Fibroblast of skin of left biceps (primary cell): Measurements from ENCODE around the gene FNDC3B.

Source experiments
- DNase-seq, 2 experiments: peaks; one replicate each; pipeline ENCODE4 v3.0.0-alpha.2; 2013; ENCODE audit warnings: low read depth in 2 of 2

FNDC3B gene

DNA sequence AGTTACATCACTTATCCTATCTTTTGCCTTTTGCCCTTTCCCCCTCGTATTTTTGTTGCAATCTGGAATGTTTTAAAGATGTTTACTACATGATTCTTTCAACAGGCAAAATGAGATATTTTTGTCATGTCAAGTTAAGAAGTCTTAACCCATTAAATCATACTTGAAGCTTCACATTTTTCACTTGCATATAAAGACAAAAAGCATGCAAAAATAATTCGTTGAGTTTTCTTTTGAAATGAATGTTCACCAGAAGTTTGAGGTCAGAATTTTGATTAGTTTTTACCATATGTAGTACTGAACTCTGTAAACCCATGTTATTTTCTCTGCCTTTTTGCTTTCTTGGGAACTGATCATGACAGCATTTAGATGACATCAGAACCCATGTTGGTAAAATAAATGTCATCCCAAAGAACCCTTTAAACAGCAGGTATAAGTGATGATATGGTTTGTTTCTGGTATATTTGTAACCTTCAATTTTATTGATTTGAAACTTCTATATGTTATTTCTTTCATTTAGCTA, 220.4 kb downstream of the FNDC3B start:
- no peak for DNase-seq

DNA sequence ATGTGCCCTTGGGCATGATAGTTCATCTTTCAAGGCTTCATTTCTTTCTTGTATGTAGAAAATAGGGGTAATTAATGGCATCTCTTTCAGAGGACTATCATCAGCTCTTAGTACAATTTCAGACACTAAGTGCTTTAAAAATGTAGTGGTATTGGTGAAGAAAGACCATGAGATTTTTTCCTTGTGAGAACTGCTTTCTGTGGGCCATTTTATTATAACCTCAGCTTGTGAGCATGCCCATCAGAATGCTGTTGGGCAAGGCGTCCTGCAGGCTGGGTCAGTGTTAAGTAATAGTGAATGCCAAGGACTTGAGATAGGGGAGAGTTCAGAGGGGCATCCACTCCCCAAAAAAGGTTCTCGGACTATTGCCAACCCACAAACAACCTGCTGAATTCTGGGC, 221.0 kb downstream of the FNDC3B start:
- DNase-seq: no peak

- DNase-seq: no peak
Measured at GRCh38 chr3:172261054-172261453, 221.7 kb downstream of the FNDC3B start.

- DNase-seq: no peak
Measured at GRCh38 chr3:172262991-172263608, 223.7 kb downstream of the FNDC3B start.

GRCh38 chr3:172263781-172264486, 224.6 kb downstream of the FNDC3B start:
- DNase-seq: no peak

- DNase-seq: no peak
Measured at GRCh38 chr3:172266103-172266502, 226.7 kb downstream of the FNDC3B start.

DNA sequence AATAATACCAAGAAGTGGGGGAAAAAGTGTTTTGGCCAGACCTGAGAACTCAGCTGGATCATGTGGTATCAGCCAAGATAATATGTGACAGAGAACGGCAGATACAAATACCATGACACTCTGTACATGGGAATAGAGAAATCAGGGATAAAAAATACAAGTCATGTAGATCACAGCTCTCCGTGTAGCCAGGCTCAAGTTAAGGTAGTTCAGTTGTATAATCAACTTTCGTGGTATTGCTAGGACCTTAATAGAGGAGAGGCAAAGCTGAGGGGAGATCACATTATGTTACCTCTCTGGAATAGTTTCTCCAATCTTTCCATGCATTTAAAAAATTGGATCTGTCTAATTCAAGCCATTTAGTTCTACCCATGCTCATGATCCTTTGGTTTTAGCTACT, 229.0 kb downstream of the FNDC3B start:
- no peak for DNase-seq

DNA sequence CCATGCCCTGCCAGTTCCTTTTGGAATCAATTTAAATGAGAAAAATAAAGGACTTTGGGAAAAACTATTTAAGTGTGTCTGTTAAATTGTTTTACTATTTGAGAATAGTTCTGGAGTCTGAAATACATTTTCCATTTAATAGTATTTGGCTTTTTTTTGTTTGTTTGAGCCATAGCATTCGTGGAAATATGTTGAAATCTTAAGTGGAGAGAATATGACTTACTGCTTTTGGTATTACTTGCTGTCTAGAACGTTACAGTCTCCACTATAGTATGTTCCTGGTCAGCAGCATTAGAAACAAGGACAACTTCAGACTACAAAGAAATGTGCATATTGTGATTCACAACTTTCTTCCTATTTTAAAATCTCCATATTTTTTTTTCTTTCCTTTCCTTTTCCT, 229.5 kb downstream of the FNDC3B start:
- DNase-seq: no peak

DNA sequence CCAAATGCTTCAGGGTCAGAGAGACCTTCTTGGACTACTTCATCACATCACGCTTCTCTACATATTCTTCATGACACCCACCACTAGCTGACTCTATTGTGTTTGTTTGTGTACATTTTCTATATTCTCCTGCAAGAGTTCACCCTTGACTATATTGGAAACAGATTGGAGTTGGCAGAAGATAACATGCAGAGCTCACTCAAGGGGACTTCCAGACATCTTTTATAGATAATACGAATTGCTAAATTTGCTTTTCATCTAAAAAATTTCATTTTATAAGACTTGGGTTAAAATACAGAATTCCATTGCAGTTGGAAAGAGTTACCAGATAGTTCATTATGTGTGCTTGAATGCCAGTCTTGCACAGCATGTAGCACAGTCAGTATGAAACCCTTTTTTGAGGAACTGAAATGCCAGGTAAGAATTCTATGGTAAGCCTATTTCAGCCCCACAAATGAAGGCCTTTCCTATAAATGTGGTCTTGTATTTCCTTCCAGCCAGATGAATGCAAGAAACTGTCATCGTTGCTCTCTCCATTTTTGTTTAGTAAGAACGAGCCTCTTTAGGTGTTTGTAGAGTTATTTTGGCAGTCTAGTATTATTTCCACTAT, 231.3 kb downstream of the FNDC3B start:
- DNase-seq: no peak

- DNase-seq: no peak
Measured at GRCh38 chr3:172271386-172271976, 232.1 kb downstream of the FNDC3B start.

DNA sequence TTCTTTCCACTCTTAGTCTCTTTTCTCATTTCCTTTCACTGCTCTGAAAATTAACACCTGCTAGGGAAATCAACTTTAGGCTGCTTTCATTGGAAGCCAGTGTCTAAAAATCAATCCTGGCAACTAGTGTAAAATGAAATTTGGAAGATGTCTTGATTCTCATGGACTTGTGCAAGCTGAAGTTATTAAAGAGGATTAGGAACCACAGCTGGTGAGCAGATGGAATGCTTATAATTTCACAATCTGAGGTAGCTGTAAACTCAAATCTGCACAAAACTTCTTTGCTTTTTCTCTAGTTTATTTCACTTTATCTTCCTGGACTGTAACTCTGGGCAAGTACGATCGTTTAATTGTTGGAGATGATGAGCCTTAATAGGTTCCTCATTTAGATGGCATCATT, 233.3 kb downstream of the FNDC3B start:
- peak in 1 of 2 experiments; percentile 51 for DNase-seq

DNA sequence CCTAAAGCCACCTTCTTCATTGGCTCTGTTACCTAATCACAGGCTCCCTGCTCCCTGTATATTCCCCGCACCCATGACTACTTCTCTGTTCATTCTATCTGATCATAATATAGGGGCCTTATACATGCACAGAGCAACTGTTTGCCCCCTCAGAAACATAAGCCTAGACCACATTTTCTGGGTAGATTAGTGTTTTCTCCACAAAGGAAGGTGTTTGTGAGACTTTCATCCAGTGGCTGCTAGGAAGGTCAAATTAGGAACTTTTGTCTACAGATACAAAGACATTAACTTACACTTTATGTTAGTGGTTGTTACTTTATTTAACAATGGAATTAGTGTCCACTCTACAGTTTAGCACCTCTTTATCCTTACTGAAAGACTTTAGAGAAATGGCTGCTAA, 234.0 kb downstream of the FNDC3B start:
- no peak for DNase-seq

DNA sequence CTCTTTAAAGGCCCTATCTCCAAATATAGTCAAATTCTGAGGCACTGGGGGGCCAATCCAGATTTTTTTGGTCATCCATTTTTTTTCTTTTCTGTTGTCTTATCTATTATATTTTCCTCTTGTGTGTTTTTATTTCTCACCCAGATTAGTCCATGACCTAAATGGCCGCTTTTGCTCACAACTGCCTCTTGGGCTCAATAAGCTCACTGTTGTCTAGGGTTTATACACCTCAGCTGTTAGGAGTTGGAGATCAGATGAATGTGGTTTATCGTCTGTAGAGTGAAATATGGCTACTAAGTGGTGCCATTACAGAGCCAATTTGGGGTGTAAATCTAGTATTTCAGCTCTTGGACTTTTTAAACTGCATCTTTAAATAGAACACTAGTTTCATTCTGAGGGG, 235.5 kb downstream of the FNDC3B start:
- no peak for DNase-seq

- no peak for DNase-seq
Measured at GRCh38 chr3:172275586-172275985, 236.2 kb downstream of the FNDC3B start.

DNA sequence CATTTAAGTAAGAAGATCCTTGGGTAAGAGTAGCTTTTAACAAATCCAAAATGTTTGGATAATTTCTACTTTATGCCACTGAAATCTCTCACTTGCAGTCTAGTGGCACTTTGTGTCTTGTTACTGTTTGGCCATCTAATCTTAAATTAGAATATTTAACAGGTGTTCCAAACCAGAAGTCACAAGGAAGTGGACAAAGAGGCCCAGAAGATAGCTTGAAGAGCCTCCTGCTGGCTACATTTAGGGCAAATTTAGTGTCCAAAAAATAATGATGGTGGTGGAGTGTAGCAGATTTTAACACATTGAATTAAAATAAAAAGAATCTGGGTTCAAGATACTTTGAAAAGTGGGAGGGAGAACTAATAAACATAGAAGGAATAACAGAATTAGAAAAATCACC, 236.7 kb downstream of the FNDC3B start:
- DNase-seq: no peak

DNA sequence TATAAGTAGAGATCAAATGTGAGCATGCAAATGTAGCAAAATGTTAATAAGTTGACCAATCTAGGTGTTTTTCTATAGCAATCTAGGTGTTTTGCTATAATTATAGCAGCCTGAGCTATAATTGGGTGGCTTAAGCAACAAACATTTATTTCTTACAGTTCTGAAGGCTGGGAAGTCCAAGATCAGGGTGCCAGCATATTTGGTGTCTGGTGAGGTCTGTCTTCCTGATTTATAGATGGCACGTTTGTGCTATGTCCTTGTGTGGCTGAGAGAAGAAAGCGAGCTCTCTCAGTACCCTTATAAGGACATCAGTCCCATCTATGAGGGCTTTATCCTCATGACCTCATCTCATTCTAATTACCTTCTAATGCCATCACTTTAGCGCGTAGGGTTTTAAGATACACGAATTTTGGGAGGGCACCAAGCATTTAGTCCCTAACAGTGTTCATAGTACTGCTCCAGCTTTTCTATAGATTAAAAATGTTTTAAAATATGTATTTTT, 237.8 kb downstream of the FNDC3B start:
- no peak for DNase-seq

DNA sequence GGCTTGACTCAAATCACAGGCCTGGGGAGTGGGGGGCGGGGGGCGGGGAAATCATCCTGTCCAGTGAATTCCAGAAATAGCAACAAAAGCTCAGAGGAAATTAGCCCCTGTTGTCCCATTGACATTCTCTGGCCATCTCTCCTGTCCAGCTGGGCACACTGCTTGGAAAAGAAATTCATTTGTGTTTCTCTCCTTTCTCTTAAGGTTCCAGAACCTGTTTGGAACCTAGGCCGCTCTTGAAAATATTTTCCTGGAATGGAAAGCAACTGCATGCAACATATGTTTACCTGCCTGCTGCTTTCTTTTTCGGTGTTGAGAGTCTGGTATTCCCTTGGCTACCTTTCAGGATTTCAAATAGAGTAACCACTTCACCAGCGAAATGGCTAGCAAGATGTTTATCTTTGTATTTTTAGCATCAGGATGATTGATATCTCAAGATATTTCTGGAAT, 239.8 kb downstream of the FNDC3B start:
- no peak for DNase-seq

DNA sequence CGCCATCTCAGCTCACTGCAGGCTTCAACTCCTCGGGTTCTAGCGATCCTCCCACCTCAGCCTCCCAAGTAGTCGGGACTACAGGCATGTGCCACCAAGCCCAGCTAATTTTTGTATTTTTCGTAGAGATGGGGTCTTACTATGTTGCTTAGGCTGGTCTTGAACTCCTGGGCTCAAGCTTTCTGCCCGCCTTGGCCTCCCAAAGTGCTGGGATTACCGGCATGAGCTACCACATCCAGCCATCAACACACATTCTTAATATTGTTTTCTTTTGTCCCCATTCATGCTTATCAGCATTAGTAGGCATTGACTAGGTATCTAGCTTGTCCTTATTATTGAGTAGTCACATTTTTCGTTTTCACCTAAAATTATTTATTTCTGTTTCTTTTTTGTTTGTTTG, 240.6 kb downstream of the FNDC3B start:
- DNase-seq: no peak

- DNase-seq: peak; percentile 73 to 84
Measured at GRCh38 chr3:172280406-172281051, 241.2 kb downstream of the FNDC3B start.

GRCh38 chr3:172281884-172282283, 242.5 kb downstream of the FNDC3B start:
- no peak for DNase-seq

DNA sequence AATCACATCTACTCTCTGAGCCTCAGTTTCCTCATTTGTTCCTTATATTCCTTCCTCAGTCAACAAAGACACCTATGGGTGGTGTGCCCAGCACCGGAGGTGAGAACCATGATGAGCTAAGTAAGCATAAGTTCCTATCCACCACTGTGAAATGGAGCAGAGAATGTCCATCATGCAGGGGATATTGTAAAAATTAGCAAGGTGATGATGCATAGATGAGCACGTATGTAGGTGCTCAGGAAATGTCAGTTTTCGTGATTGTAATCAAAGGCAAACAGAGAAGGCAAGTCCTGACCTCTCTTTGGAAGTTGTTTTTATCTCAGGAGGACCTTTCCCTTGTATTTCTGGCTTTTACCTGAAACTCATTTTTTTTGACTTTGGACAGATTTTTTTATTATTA, 243.5 kb downstream of the FNDC3B start:
- no peak for DNase-seq

DNA sequence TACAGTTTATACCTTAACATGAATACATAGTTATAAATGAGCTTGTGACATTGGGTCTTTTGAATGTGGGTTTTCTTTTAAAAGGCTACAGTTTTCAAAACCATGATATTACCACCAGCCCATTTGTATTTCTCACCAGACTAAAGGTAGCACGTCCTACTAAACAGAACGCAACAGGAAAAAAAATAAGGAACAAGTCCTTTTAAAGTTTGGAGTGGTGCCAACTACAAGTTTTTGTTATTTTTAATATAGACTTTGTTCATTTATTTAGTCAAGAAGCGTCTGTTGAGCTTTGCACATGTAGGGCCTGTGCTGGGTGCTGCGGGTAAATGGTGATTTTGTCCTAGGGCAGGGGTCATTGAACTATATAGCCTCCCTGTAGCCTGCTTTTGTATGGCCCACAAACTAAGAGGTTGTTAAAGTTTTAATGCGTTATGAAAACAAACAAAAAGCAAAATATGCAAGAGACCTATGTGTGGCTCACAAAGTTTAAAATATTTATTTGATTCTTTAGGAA, 244.5 kb downstream of the FNDC3B start:
- no peak for DNase-seq
